H9 (cell line): ENCODE measurements around the gene FGA. TPM values are rescaled to one million over a fixed set of nuclear protein-coding genes. Genes with fewer than 3 reads are reported as not detected.

ENCODE experiments used
- DNase-seq: peaks from one replicate; pipeline ENCODE4 v3.0.0-alpha.2; 2017
- H2AFZ ChIP-seq: one replicate; pipeline ENCODE4 v1.6.1; 2013; ENCODE audit warnings: mild to moderate bottlenecking, low read length, control low read depth, moderate library complexity
- H2AK5ac ChIP-seq: 2 replicates; pipeline ENCODE4 v1.6.1; 2013; ENCODE audit warnings: low read length, control low read depth, mixed read lengths; ENCODE audit not compliant: insufficient read length
- H2BK120ac ChIP-seq: one replicate; pipeline ENCODE4 v1.6.1; 2013; ENCODE audit warnings: low read depth, mild to moderate bottlenecking, low read length, control low read depth, inconsistent platforms; ENCODE audit not compliant: poor library complexity, severe bottlenecking
- H2BK12ac ChIP-seq: 2 replicates; pipeline ENCODE4 v1.6.1; 2013; ENCODE audit warnings: low read length, control low read depth, mixed read lengths, low read depth; ENCODE audit not compliant: insufficient read length
- H2BK15ac ChIP-seq: 2 replicates; pipeline ENCODE4 v1.6.1; 2013; ENCODE audit warnings: low read depth, low read length, control low read depth
- H2BK20ac ChIP-seq: one replicate; pipeline ENCODE4 v1.6.1; 2013; ENCODE audit warnings: low read depth, mild to moderate bottlenecking, low read length, control low read depth, inconsistent platforms; ENCODE audit not compliant: poor library complexity, severe bottlenecking
- H2BK5ac ChIP-seq: 2 replicates; pipeline ENCODE4 v1.6.1; 2013; ENCODE audit warnings: low read length, control low read depth, mixed read lengths; ENCODE audit not compliant: insufficient read length
- H3K14ac ChIP-seq: 2 replicates; pipeline ENCODE4 v1.6.1; 2013; ENCODE audit warnings: low read length, control low read depth; ENCODE audit not compliant: insufficient read depth
- H3K18ac ChIP-seq: 2 replicates; pipeline ENCODE4 v1.6.1; 2013; ENCODE audit warnings: low read depth, mild to moderate bottlenecking, mixed read lengths, low read length, control low read depth; ENCODE audit not compliant: insufficient read length
- H3K23ac ChIP-seq: 2 replicates; pipeline ENCODE4 v1.6.1; 2013; ENCODE audit warnings: low read length, control low read depth, mixed read lengths, low read depth; ENCODE audit not compliant: insufficient read length
- H3K23me2 ChIP-seq: 2 replicates; pipeline ENCODE4 v1.6.1; 2013; ENCODE audit warnings: low read depth, mild to moderate bottlenecking, mixed read lengths, low read length, control low read depth; ENCODE audit not compliant: insufficient read length, poor library complexity, severe bottlenecking
- H3K27ac ChIP-seq: 2 replicates; pipeline ENCODE4 v1.5.1; 2013; ENCODE audit warnings: low read length, control low read depth, mixed read lengths, low read depth; ENCODE audit not compliant: insufficient read length
- H3K27me3 ChIP-seq: 2 replicates; pipeline ENCODE4 v1.6.1; 2013; ENCODE audit warnings: low read length, control low read depth, inconsistent platforms; ENCODE audit not compliant: insufficient read depth
- H3K4ac ChIP-seq: 2 replicates; pipeline ENCODE4 v1.6.1; 2013; ENCODE audit warnings: low read depth, mild to moderate bottlenecking, control low read depth, inconsistent platforms, low read length, moderate library complexity
- H3K4me1 ChIP-seq: 2 replicates; pipeline ENCODE4 v1.6.1; 2013; ENCODE audit warnings: low read length, control low read depth, inconsistent platforms; ENCODE audit not compliant: insufficient read depth
- H3K4me2 ChIP-seq: 2 replicates; pipeline ENCODE4 v1.6.1; 2013; ENCODE audit warnings: low read length, control low read depth, mixed read lengths; ENCODE audit not compliant: insufficient read length, insufficient read depth
- H3K56ac ChIP-seq: 2 replicates; pipeline ENCODE4 v1.6.1; 2013; ENCODE audit warnings: low read depth, mild to moderate bottlenecking, mixed read lengths, low read length, control low read depth; ENCODE audit not compliant: insufficient read length
- H3K79me1 ChIP-seq: 2 replicates; pipeline ENCODE4 v1.6.1; 2013; ENCODE audit warnings: low read depth, mild to moderate bottlenecking, moderate library complexity, low read length, control low read depth, inconsistent platforms; ENCODE audit not compliant: insufficient read depth, poor library complexity, severe bottlenecking
- H3K79me2 ChIP-seq: 2 replicates; pipeline ENCODE4 v1.6.1; 2013; ENCODE audit warnings: low read length, control low read depth, inconsistent platforms; ENCODE audit not compliant: insufficient read depth
- H3K9ac ChIP-seq: 2 replicates; pipeline ENCODE4 v1.6.1; 2013; ENCODE audit warnings: low read length, control low read depth, mixed read lengths; ENCODE audit not compliant: insufficient read length; ENCODE audit errors: extremely low read depth
- H3K9me3 ChIP-seq: one replicate; pipeline ENCODE4 v1.6.1; 2013; ENCODE audit warnings: low read depth, low read length, inconsistent platforms; ENCODE audit not compliant: control insufficient read depth
- H3T11ph ChIP-seq: one replicate; pipeline ENCODE4 v1.6.1; 2013; ENCODE audit warnings: mild to moderate bottlenecking, low read length, control low read depth, inconsistent platforms
- H4K20me1 ChIP-seq: one replicate; pipeline ENCODE4 v1.6.1; 2013; ENCODE audit not compliant: control insufficient read depth, insufficient read length, insufficient read depth
- H4K5ac ChIP-seq: 2 replicates; pipeline ENCODE4 v1.6.1; 2013; ENCODE audit warnings: low read depth, mild to moderate bottlenecking, mixed read lengths, low read length, control low read depth; ENCODE audit not compliant: insufficient read length
- H4K8ac ChIP-seq: replicated peaks from 2 replicates; pipeline ENCODE4 v1.6.1; 2013; ENCODE audit warnings: low read length, control low read depth, mixed read lengths, low read depth; ENCODE audit not compliant: insufficient read length
- H4K91ac ChIP-seq: 2 replicates; pipeline ENCODE4 v1.6.1; 2013; ENCODE audit warnings: low read depth, mild to moderate bottlenecking, moderate library complexity, mixed read lengths, low read length, control low read depth; ENCODE audit not compliant: insufficient read length
- H3K27ac Mint-ChIP-seq, 3 experiments: 2 replicates in 2 of 3; 3 replicates in 1 of 3; pipeline ENCODE4 v1.8.0; 2020 to 2021; ENCODE audit warnings: mixed read lengths in 3 of 3, mild to moderate bottlenecking in 1 of 3, moderate library complexity in 1 of 3
- H3K27me3 Mint-ChIP-seq: 2 replicates; pipeline ENCODE4 v1.8.0; 2021; ENCODE audit warnings: low read depth, mild to moderate bottlenecking, moderate library complexity, mixed read lengths
- H3K36me3 Mint-ChIP-seq, 3 experiments: 2 replicates in 2 of 3; 3 replicates in 1 of 3; pipeline ENCODE4 v1.8.0; 2020 to 2021; ENCODE audit warnings: low read depth in 3 of 3, mixed read lengths in 3 of 3; ENCODE audit not compliant: insufficient read depth in 1 of 3
- H3K4me1 Mint-ChIP-seq, 2 experiments: 2 replicates each; pipeline ENCODE4 v1.8.0; 2020; ENCODE audit warnings: mixed read lengths in 2 of 2
- H3K4me3 Mint-ChIP-seq, 2 experiments: 2 replicates in 1 of 2; 3 replicates in 1 of 2; pipeline ENCODE4 v1.8.0; 2020 to 2021; ENCODE audit warnings: mild to moderate bottlenecking in 2 of 2, mixed read lengths in 2 of 2, moderate library complexity in 1 of 2
- H3K9me3 Mint-ChIP-seq, 2 experiments: 2 replicates in 1 of 2; 3 replicates in 1 of 2; pipeline ENCODE4 v1.8.0; 2020; ENCODE audit warnings: mild to moderate bottlenecking in 2 of 2, mixed read lengths in 2 of 2, moderate library complexity in 1 of 2
- CTCF ChIP-seq: fragments of 200-600 bp; sonication (generic); conservative IDR thresholded peaks from 3 replicates; pipeline ENCODE4 v1.8.0; 2021; ENCODE audit warnings: antibody characterized with exemption, mild to moderate bottlenecking
- WGBS: extraction: QIAGEN DNeasy Blood & Tissue Kit; methylation state at CpG from one replicate; pipeline ENCODE4 v1.1.7; 2013; ENCODE audit warnings: missing lambda C conversion rate, low lambda C conversion rate, mixed read lengths; ENCODE audit not compliant: insufficient read length; ENCODE audit errors: extremely low coverage; 5-methylcytosine and 5-hydroxymethylcytosine counted together
- total RNA-seq: library from RNA; stranded (reverse); gene quantifications from 2 replicates; pipeline ENCODE4 v1.2.1, GENCODE V29; 2021

FGA gene
- total RNA-seq, 1 experiment from 2014 or later = not detected

DNA sequence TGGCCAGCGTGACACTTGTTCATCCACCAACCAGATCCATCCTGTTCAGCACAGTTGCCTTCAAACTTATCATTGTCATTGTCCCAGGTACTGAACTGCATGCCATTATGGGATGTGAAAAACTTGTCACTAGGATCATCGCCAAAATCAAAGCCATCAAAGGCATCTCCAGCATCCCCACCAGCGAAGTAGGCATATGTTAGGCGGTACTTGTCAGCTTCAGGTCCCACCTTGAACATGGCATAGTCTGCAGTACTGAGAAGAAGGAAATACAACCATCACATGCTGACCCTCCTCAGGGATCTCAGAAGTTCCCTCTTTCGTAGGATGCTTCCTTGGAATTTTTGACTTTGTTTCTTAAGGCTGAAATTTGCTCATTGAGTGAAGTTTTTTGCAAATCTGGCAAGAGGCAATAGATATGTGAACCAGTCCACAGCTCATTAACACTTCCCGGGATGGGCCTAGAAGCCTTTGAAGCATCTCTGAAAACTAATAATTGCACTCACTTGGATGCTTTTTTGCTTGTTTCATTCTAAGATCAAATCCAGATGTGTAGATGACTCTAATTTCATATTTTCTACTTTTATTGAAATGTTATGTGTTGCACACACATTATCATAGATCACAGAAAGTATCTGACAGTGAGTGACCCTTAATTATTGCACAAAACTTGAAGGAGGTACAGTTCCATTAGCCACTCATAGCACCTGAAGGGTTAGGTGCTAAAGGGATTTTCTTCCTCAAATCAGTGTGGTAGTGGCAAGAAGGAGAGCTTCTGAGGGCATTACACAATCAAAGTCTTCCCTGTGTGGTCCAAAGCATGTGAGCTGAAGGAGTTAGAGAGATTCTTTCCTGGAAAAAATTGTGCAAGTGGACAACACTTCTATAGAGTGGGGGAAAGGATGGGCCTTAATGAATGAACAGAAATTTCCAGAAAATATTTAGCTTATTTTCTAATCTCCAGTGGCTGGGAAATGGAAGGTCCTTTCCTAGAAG is 16.5 kb upstream of the FGA start:
- no peaks in the 10 kb centered on the region for H3K9me3 Mint-ChIP-seq
- H3K23ac ChIP-seq = no peak overlapping the region
- H3K4me1 ChIP-seq = no peaks in the 10 kb centered on the region; the same call in 1 of the 2 replicates
- DNase-seq = no peak
- H3K4me2 ChIP-seq = no peak overlapping the region
- no peak overlapping the region for H3K9ac ChIP-seq
- no peak overlapping the region for H3K4me3 Mint-ChIP-seq
- no peak overlapping the region for H2BK5ac ChIP-seq
- no peak overlapping the region for H2BK15ac ChIP-seq
- no peak overlapping the region for H2BK120ac ChIP-seq
- no peaks in the 10 kb centered on the region for H3K27me3 ChIP-seq
- TF ChIP-seq CTCF = no peak
- no peak overlapping the region for H2AFZ ChIP-seq
- H4K91ac ChIP-seq = no peak overlapping the region
- H2BK20ac ChIP-seq = no peak overlapping the region
- no peaks in the 10 kb centered on the region for H3K79me1 ChIP-seq
- H3K27me3 Mint-ChIP-seq = no peaks in the 10 kb centered on the region
- H3K9me3 ChIP-seq = no peaks in the 10 kb centered on the region
- no peak overlapping the region for H2AK5ac ChIP-seq
- no peak overlapping the region for H2BK12ac ChIP-seq
- H4K20me1 ChIP-seq = no peaks in the 10 kb centered on the region
- no peak overlapping the region for H3K56ac ChIP-seq
- H3K23me2 ChIP-seq = no peaks in the 10 kb centered on the region
- no peak overlapping the region for H3K4ac ChIP-seq
- no peak overlapping the region for H3K27ac ChIP-seq
- H3T11ph ChIP-seq = no peak overlapping the region
- H3K14ac ChIP-seq = no peak overlapping the region
- no peak overlapping the region for H3K27ac Mint-ChIP-seq
- H4K5ac ChIP-seq = no peak overlapping the region
- no peak overlapping the region for H3K18ac ChIP-seq
- H3K79me2 ChIP-seq = no peaks in the 10 kb centered on the region
- peaks cover 3% of the 10 kb centered on the region in 2 experiments; a peak in 2 of 4 replicates for H3K4me1 Mint-ChIP-seq
- H3K36me3 Mint-ChIP-seq = no peaks in the 10 kb centered on the region
- H4K8ac ChIP-seq = no peak overlapping the region
- WGBS = no CpG with 5 or more reads among the region's 6 CpGs
